ENCODE results near the gene ACTN4.

The ACTN4 gene

GRCh38 chr19:38697641-38698071 lies 50.2 kb downstream of the ACTN4 start:
- no peak for DNase-seq (ENCODE audit: low read depth)

GRCh38 chr19:38698225-38699026 lies 51.0 kb downstream of the ACTN4 start:
- no peak for DNase-seq (ENCODE audit: low read depth)
- no peak for TF ChIP-seq CTCF (IDR thresholded peaks at IDR 0.05; ENCODE audit: control insufficient read depth, extremely low read depth, insufficient read depth)
- no peak overlapping the region for H3K4me3 ChIP-seq (ENCODE audit: low read depth, low read length)

More at GRCh38 chr19:38697641-38698071, 50.2 kb downstream of the ACTN4 start:
- TF ChIP-seq CTCF (IDR thresholded peaks at IDR 0.05; ENCODE audit: control insufficient read depth, extremely low read depth, insufficient read depth), result no peak
- no peak overlapping the region for H3K4me3 ChIP-seq (ENCODE audit: low read depth, low read length)

- TF ChIP-seq CTCF (IDR thresholded peaks at IDR 0.05; ENCODE audit: control insufficient read depth, extremely low read depth, insufficient read depth), result no peak
- DNase-seq (ENCODE audit: low read depth), result no peak
- H3K4me3 ChIP-seq (ENCODE audit: low read depth, low read length), result no peak overlapping the region
Measured at GRCh38 chr19:38699027-38699346, 51.5 kb downstream of the ACTN4 start.

GRCh38 chr19:38699647-38700349 lies 52.3 kb downstream of the ACTN4 start:
- no peak for DNase-seq (ENCODE audit: low read depth)
- no peak overlapping the region for H3K4me3 ChIP-seq (ENCODE audit: low read depth, low read length)
- TF ChIP-seq CTCF (IDR thresholded peaks at IDR 0.05; ENCODE audit: control insufficient read depth, extremely low read depth, insufficient read depth), result no peak

GRCh38 chr19:38700350-38700901 lies 53.0 kb downstream of the ACTN4 start:
- no peak overlapping the region for H3K4me3 ChIP-seq (ENCODE audit: low read depth, low read length)
- no peak for TF ChIP-seq CTCF (IDR thresholded peaks at IDR 0.05; ENCODE audit: control insufficient read depth, extremely low read depth, insufficient read depth)
- no peak for DNase-seq (ENCODE audit: low read depth)

GRCh38 chr19:38700902-38701454 lies 53.5 kb downstream of the ACTN4 start:
- DNase-seq (ENCODE audit: low read depth), result no peak
- TF ChIP-seq CTCF (IDR thresholded peaks at IDR 0.05; ENCODE audit: control insufficient read depth, extremely low read depth, insufficient read depth), result no peak
- no peak overlapping the region for H3K4me3 ChIP-seq (ENCODE audit: low read depth, low read length)
